AG09309 (cell line): Measurements from ENCODE around the gene ZNF423.

Experiments used
- DNase-seq: peaks from one replicate; pipeline ENCODE4 v3.0.0-alpha.2; 2010; ENCODE audit warnings: low read depth
- H3K4me3 ChIP-seq: 2 replicates; pipeline ENCODE4 v1.5.1; 2011; ENCODE audit warnings: mild to moderate bottlenecking, low read depth, low read length, moderate library complexity; ENCODE audit not compliant: control insufficient read depth
- CTCF ChIP-seq: IDR thresholded peaks from 2 replicates; pipeline ENCODE4 v1.5.1; 2011; ENCODE audit warnings: mild to moderate bottlenecking, low read depth, low read length, inconsistent platforms; ENCODE audit not compliant: insufficient read depth, control insufficient read depth; ENCODE audit errors: missing control alignments

Gene ZNF423

DNA sequence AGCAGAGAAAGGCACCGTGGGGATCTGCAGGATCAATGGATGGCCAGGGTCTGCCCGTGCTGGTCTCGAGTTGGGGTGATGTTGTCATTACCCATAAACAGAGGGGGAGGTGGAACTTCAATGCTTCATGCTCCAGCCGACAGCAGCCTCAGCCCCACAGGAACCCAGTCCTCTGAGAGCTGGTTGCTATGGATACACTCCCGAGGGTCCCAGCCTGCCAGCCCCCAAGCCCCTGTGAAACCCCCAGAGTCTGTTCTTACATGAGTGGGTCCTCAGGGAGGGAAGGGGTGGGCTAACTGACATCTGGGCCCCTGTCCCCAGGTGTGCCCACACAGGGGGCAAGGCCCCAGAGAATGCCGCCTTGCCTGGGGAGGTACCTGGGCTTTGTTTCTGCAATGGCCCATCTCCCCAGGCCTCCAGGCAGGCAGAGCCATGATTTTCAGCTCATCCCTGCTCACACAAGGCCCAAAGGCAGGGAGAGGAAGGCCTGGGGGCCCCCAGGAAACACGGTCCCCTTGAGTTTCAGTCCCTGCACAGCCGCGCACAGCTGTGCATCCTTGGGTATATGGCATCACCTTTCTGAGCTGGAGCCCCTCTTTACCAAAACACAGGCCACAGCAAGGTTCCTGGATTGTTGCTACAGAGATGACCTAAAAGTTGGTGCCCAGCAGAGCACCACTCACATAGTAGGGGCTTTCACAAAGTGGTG lies 223.7 kb downstream of the ZNF423 start:
- no peak for TF ChIP-seq CTCF
- no peak overlapping the region for H3K4me3 ChIP-seq
- DNase-seq = no peak

- no peak overlapping the region for H3K4me3 ChIP-seq
- TF ChIP-seq CTCF = no peak
- peak; percentile 61 for DNase-seq
Observed at GRCh38 chr16:49631187-49632041, 224.5 kb downstream of the ZNF423 start.

DNA sequence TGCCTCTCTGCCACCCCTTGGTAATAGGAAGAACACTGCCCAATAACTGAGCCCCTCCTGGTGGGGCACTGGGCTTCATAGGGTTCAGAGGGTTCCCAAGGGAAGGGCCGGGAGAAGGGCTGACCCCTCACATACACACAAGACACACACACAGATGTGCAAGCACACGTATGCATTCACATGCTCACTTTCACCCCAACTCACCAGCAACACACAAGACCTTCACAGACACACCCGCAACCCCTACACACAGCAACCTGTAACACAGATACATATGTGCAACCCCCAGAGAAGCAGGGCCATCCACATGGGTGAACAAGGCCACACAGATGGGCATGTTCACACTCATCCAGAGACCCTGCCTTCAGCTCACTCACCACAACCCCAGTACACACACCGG lies 225.1 kb downstream of the ZNF423 start:
- DNase-seq = no peak
- TF ChIP-seq CTCF = no peak
- no peak overlapping the region for H3K4me3 ChIP-seq

DNA sequence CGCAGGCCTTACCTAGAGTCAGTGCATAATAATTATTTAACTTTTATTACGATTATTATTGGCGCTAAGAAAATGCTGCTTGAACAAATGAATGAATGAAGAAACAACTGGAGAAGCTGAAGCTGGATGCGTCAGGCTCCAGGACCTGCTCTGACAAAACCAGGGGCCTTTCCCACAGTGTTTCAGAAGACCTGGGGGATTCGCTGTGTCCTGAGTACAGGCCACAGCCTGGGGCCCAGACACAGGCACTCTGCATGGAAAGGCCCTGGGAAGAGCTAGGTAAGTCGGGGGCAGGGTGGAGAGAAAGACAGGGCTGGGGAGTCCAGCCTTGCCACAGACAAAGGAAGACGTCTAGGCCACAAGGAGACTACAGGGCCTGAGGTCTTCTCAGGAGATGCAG lies 226.1 kb downstream of the ZNF423 start:
- no peak overlapping the region for H3K4me3 ChIP-seq
- no peak for DNase-seq
- no peak for TF ChIP-seq CTCF

DNA sequence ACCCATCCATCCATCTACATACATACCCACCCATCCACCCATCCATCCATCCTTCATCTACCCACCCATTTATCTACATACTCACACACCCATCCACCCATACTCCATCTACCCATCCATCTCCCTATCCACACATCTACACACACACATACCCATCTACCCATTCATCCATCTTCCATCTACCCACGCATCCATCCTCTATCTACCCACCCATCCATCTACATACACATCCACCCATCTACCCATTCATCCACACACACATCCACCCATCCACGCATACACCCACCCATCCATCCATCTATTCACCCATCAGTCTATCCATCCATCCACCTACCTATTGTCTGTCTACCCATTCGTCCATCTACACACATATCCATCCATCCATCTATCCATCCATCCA lies 227.8 kb downstream of the ZNF423 start:
- H3K4me3 ChIP-seq = no peak overlapping the region
- DNase-seq = no peak
- no peak for TF ChIP-seq CTCF

- no peak for DNase-seq
- H3K4me3 ChIP-seq = no peak overlapping the region
- no peak for TF ChIP-seq CTCF
Observed at GRCh38 chr16:49625311-49626065, 230.4 kb downstream of the ZNF423 start.
